Measurements from ENCODE around the gene MKLN1. TPM values are rescaled to one million over a fixed set of nuclear protein-coding genes. Genes with fewer than 3 reads are reported as not detected.

The MKLN1 gene
- total RNA-seq, 1 donor from 2014 or later: 39.3 TPM

DNA sequence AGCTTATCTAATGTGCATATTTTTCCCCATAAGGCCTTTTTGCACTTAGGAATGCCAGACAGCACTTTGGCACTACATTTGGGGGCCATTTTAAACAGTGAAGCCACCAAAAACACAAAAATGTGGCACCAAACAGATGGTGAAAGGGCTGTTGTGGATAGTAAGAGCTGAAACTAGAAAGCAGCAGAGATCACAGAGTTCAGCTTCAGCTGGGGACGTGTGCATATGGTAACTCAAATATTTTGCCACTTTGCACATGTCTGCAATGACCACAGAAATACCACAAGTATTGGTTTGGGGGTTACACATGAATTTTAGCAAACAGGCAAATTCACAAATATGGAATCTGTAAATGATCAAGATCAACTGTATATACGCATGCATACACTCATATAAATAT lies 155.9 kb downstream of the MKLN1 start:
- DNase-seq (ENCODE audit: missing footprints) (no peak), ATAC-seq (no peak)
- intact Hi-C loops (cut with DNase I): no loop called here

DNA sequence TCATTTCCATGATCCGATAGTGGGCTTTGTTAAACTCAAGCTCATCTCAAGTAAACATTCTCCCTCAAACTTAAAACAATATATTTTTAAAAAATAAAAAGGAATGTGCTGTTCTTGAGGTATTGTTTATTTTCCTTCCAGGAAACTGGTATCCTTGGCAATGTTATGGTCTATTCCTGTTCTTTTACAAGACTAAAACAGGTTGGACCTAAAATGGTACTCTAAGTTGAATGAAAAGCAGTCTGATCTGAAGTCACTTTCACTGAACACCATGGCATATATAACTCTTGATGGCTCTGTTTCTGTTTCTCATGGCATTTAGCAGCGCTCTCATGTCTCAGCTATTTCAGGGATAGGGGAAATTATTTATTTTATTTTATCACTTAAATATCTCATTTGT lies 158.7 kb downstream of the MKLN1 start:
- intact Hi-C loops (cut with DNase I): no loop called here
- ATAC-seq (no peak), DNase-seq (ENCODE audit: missing footprints) (no peak)

DNA sequence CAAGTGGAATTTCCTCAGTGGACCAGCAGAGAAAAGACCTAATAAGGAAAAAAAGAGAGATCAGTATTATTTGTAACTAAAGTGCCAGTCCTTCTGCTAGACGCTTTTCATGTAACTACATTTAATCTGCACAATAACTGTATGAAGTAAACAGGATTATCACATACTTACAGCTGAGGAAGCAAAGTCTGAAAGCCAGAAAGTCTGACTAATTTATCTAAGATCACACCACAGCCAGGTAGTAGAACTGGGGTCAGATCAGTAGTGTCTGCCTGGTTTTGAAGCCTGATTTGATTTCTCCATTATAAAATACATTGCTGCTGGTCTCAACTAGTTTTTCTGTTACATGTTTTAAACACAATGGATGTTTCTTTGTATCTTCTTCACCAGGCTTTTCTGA lies 159.5 kb downstream of the MKLN1 start:
- no peak for DNase-seq (ENCODE audit: missing footprints)
- ATAC-seq: no peak
- intact Hi-C loops (cut with DNase I): no loop called here

DNA sequence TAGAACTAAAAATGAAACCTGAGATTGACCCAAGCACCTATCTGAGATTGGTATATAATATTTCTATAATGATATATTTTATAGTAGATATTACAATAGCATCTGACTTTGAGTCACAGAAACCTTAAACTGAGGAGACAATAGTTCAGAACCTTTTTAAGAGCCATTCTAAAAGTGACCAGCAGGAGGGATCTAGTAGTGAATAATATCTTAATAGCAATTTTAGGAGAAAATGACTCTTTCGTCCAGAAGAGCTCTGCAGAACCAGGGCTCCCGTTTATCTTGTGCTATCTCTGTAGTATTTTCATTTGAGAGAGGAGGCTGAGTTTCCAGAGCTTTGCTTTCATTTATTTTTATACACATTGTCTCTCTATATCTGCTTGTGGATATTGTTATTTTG lies 160.7 kb downstream of the MKLN1 start:
- no peak for ATAC-seq
- DNase-seq (ENCODE audit: missing footprints): no peak
- intact Hi-C loops (cut with DNase I): no loop called here

DNA sequence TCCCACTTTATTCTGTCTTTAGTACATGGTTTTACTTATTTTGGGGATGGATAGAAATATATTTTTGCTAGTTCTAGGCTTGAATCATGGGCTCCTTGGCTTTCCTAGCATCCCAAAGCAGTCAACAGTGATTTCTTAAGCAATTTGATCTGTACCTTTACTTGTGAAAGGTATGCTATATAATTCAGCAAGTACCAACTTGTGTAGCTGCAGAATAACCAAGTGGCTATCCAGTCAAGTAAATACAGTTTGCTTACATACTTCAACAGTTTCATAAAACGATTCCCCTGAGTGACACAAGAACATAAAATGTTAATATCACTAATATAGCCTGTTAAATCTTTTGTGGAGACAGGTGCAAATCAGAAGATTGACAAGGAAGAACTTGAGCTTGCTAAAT lies 161.5 kb downstream of the MKLN1 start:
- ATAC-seq (no peak), DNase-seq (ENCODE audit: missing footprints) (no peak)
- intact Hi-C loops (cut with DNase I): no loop called here

DNA sequence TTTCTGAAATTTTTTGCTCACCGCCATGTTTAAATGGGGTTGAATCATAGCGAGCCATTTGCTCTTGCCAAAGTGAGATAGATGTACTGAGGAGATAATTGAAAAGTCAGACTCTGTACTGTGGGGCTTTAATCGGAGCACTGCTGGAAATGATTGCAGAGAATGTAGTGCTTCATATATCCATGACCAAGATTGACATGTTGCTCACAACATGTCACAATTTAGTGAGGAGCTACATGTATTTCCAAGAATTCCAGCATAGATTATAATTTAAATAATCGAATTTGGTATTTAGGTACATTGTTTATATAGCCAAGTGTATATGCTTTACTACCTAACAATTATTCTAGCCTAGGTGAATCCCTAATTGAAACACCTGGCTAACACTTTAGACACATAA lies 162.2 kb downstream of the MKLN1 start:
- ATAC-seq (no peak), DNase-seq (ENCODE audit: missing footprints) (no peak)
- intact Hi-C loops (cut with DNase I): no loop called here

DNA sequence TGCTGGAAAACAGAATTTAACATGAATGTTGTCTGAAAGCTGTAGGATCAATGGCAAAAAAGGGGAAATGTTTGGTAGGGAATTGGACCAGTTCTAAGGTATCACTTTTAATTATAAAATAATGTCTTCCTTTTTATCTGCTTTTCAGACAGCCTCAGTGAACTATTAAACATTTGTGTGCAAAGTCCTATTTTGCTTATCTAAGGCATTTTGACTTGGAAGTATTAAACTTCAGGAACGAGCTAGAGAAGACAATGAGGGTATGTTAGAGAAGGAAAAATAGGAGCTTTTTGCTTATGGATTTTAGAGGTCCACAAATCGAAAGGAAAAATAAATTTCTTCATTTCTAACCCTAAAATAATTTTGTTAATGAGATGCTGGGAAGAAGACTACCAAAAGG lies 165.4 kb downstream of the MKLN1 start:
- intact Hi-C loops (cut with DNase I): no loop called here
- ATAC-seq (no peak), DNase-seq (ENCODE audit: missing footprints) (no peak)

DNA sequence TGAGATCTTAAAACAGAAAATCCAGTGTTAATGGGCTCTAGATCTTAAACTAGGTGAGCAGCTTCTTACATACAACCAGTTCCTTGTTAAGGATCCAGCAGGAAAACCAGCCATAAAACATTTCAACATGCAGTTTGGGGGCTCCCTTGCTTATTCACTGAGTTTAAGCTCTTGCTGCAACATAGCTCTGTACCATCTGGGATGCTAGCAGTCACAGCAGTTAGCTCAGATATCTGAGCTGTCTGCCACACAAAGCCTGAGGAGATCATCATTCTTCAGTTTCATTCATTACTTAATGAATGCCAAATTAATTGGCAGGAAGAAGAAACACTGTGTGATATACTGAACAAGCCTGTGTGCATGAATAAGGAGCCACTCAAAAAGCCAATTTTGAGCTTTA lies 165.9 kb downstream of the MKLN1 start:
- ATAC-seq: no peak
- intact Hi-C loops (cut with DNase I): no loop called here
- DNase-seq (ENCODE audit: missing footprints): no peak

DNA sequence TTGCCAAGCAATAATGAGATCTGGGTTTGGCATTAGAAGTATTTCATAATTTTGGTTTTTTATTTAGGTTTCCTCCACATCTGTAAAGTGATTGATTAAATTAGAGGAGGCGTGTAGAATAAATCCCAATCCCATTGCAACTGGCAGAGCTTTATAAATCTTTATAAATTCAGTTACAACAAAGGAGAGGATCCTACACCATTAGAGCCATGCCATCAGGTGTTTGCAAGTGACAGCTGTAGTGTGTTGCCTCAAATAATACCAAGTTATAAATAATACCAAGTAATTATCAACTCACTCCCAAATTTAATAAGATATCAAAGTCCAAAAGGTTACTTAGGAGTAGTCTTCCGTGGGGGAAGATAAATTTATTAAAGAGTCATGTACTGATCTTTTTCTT lies 166.5 kb downstream of the MKLN1 start:
- DNase-seq (ENCODE audit: missing footprints) (no peak), ATAC-seq (no peak)
- intact Hi-C loops (cut with DNase I): no loop called here

DNA sequence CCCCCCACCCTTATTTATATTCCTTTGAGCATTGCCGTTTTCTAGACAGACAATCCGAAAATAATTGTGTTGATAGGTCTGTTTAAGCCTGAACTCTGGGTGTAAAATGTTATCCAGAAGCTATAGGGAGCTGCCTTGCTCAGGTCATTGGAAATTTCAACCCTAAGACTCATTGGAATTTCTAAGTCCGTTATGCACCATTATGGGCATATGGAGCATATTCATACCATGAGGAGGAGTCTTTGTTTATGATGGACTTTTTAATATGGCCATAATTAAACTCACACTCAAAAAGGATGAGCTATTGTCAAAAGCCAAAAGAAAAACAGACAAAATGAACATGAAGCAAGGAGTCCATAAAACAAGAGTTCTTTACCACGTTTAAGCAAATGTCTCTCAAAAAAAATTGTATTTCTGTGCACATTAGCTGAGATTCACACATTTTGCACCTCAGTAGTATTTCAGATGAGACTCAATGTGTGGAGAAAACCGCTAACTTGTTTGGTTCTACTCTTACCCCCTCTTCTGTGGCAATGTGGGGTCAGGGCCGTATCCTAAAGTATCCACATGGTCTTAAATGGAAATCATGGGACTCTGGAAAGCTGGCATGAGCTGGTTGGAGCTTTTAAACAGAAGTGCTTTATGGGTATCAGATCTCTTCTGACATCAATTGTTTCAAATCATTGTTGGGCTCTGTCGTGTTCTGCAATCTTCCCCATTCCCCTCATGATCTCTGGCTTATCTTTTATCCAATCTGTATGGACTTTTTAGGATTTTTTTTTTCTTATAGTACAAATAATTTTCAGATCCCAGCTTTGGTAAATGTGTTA lies 168.2 kb downstream of the MKLN1 start:
- DNase-seq (ENCODE audit: missing footprints): no peak
- intact Hi-C loops (cut with DNase I): no loop called here
- no peak for ATAC-seq

DNA sequence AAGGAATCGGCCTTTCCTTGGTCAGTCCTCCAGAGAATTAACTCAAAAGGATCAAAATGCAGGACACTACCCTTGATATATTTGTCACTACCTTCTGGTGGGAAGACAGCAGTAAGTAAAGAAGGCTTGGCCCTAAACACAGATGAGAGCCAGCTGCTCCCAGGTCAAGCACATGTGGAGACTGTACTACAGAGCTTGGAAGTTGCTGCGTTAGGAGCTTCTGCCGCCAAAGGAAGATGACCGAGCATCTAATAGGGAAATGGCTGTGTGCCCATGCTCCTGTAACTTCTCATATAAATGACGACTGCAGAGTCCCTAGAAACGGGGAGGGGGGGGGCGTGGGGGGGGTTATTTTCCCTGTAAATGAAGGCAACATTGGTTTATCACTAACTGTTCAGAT lies 169.8 kb downstream of the MKLN1 start:
- intact Hi-C loops (cut with DNase I): no loop called here
- DNase-seq (ENCODE audit: missing footprints) (no peak), ATAC-seq (peak; percentile 54)

DNA sequence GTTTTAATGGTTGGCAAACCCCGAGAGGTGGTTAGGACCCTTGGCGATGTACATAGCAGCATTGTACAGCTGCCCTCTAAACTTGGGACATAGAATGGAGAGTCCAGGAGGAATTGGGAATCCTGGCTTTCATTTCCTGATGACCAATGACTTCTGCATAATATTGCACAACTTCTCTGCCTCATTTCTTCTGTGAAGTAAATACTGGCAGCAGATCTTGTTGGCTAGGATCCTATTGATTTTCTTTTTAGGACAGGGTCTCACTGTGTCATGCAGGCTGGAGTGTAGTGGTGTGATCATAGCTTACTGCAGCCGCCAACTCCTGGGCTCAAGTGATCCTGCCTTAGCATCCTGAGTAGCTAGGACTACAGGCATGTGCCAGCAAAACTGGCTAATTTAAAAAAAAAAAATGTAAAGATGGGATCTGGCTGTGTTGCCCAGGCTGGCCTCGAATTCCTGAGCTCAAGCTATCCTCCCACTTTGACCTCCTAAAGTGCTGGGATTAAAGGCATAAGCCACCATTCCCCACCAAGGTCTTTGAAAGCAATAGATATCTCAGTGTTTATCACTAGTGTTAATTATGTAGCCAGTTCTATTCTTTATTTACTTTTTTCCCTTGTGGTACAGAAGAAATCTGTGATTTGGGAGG lies 170.7 kb downstream of the MKLN1 start:
- no peak for DNase-seq (ENCODE audit: missing footprints)
- intact Hi-C loops (cut with DNase I): no loop called here
- peak; percentile 21 for ATAC-seq

DNA sequence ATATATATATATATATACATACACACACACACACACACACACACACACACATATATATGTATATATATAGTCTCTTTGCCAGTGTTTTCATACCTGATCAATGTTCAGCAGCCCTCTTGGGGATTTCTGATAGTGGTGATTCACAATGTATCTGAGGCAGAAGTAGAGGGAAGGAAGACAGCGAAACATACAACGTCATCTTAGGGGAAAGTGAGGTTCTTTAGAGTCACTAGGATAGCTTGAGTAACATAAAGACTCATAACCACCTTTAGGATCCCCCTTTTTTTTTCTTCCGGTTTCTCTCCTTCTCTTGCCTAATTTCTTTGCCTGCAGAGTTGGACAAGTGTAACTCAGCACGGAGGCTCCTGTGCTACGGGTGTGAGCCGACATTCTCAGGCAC lies 172.1 kb downstream of the MKLN1 start:
- no peak for DNase-seq (ENCODE audit: missing footprints)
- ATAC-seq: no peak
- intact Hi-C loops (cut with DNase I): no loop called here

DNA sequence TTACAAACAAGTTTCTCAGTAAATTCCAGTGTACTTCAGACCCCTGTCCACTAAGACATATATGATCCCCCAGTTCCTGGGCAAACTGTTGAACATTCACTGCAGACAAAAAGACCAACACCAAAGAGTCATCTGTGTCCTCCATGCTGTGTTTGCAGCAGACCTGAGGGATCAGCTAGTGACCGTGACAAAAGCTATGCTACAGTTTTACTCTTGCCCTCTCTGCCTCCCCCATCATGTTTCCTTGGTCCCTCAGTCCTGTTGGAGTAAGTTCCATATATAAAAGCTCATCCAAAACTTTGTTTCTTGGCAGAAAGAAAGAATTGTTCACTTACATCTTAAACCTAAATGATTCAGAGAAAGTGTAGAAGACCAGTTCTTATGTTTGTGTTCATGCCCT lies 172.7 kb downstream of the MKLN1 start:
- no peak for ATAC-seq
- DNase-seq (ENCODE audit: missing footprints): no peak
- intact Hi-C loops (cut with DNase I): no loop called here

DNA sequence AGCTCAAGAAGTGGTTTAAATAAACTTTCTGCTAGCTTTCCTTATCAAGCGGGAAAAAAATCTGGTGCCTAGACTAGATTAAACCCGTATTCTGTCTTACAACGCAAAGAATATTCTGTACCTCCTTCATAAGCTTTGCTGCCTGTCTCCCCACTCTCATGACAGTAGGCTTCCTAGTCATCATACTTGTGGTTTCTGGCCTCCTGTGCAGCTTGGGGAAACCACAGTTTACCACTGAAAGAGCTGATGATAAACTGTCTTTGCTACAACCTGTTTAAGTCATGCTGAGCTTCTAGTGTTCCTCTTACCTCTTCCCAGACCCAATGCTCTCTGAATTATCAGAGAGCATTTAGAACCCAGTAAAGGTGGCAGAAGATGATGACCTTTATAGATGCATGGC lies 173.7 kb downstream of the MKLN1 start:
- DNase-seq (ENCODE audit: missing footprints) (no peak), ATAC-seq (no peak)
- intact Hi-C loops (cut with DNase I): no loop called here

DNA sequence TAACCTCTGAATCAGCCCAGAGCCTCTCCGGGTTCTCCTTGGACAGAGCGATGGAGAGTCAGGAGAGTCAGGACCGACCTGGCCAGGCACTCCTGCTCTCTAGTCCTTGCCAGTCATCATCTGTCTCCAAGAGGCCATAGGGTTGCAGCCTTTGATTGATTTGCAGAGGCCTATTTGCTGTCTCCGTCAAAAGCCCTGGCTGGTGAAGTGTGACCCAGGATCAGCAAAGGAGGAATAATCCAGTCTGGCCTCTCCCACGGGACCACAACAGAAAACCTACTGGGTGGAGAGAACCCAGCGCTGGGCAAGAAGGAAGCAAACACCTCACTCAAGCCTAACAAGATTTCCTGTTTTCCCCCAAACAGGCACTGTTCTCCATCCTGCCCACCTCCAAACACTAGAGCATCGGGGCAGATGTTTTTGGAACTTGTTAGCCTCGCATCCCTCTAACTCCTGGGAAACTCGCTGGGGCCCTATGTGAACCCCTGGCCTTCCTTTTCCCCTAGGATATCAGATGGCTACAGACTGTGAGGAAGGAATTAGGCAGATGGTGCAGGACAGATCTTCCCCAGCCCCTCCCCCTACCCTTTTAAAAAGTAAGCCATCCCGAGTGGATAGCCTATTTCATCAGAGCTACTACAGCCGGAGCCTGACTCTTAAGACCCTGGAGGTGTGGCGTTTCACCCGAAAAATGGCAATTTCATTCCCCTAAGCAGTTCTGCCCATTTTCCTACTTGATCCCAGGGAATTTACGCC lies 174.4 kb downstream of the MKLN1 start:
- DNase-seq (ENCODE audit: missing footprints): no peak
- intact Hi-C loops (cut with DNase I): no loop called here
- ATAC-seq: peak; percentile 21

DNA sequence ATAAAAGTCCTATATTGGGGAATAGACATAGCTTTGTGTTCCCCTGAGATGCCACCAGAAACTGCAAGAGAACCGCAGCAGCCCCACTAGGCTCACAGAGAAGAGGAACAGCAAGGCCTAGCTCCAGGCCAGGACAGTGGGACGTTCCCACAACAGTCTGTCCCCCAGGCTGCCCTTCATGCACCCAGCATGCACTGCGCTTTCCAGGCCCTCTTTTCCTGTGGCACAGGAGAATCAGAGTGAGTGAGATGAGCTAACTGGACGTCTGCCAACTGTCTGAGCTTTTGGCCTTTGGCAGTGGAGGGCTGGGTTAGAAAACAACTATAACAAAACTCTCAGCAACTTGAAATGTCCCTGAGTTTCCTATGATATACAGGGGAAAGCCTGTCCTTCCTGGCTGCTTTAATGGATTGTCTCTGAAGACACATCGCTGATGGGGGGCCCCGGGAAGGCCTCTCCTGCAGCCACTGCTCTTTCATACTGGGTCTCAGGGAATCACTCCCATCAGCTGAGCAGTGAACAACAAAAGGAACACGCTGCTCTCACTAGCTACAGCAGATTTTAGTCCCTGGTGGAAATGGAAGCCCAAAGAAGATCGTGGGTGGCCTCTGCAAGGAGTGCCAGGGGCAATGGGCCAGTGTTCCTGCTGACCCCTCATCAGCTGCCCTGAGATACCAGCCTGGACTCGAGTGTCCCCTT lies 175.3 kb downstream of the MKLN1 start:
- DNase-seq (ENCODE audit: missing footprints): no peak
- intact Hi-C loops (cut with DNase I): no loop called here
- ATAC-seq: peak; percentile 74

DNA sequence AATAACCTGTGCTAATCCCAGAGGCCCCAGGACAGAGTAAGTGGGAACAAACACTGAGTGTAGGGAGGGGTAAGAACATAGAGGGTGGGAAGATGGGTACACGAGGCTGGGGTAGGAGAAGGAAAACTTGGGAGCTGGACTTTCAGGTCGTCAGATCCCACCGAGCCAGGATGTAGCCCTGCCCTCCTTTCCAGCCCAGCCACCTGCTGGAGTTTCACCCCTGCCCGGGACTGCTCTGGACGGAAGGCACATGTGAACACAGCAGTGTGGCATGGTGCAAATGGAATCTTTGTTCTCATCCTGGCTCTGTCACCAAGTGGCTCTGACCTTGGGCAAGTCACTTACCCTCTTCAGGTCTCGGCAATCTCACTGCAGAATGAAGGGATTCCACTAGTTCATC lies 176.0 kb downstream of the MKLN1 start:
- DNase-seq (ENCODE audit: missing footprints): no peak
- intact Hi-C loops (cut with DNase I): no loop called here
- no peak for ATAC-seq

DNA sequence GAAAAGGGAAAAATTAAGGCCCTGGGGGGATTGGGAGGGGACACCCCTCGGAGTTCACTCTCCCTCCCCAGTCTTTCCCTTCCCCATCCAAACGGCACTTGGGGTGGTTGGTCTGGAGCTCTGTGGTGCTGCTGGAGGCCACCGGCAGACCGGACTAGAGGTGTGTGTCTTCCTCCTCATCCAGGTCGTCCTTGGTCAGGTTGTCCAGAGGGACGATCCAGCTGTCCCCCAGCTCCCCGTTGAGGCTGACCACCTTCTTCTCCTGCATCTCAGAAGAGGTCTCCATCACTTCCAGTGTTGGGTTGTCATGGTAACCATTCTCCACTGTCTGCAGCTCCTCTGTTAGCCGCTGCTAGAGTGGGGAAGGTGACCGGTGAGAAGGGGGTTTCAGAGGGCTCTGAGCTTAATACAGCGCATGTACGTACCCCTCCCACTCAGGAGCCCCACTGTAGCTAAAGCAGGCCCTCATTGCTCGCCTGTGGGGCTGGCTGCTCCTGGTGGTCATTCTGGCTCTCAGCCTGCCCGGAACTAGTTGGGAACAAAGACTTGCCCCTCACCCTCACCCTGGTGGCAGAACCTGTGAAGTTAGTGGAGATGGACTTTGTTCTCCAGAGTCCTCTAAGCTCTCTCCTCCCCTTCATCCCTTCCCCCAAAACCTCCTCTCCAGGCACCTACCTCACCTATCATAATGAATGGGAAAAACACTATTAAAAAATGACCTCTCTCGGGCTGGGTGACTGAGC lies 176.7 kb downstream of the MKLN1 start:
- ATAC-seq (no peak), DNase-seq (ENCODE audit: missing footprints) (no peak)
- intact Hi-C loops (cut with DNase I): no loop called here

Data from Right ventricle myocardium inferior (tissue), 1 donor.